Mesenchymal stem cell (in vitro differentiated cells and primary cell): ENCODE results near the gene CCL21.

ENCODE experiments used
- DNase-seq: peaks from one replicate; pipeline ENCODE4 v3.0.0-alpha.2; 2013
- H2AFZ ChIP-seq: one replicate; pipeline ENCODE4 v1.6.1; 2013; ENCODE audit warnings: low read depth, mild to moderate bottlenecking, control low read depth, inconsistent platforms, low read length, moderate library complexity
- H2AK5ac ChIP-seq: 2 replicates; pipeline ENCODE4 v1.6.1; 2013; ENCODE audit warnings: low read length, moderate library complexity, mild to moderate bottlenecking, inconsistent platforms; ENCODE audit not compliant: severe bottlenecking
- H2BK120ac ChIP-seq: one replicate; pipeline ENCODE4 v1.6.1; 2013; ENCODE audit warnings: low read depth, mild to moderate bottlenecking, inconsistent platforms, low read length, moderate library complexity
- H2BK12ac ChIP-seq, 2 experiments: one replicate each; pipeline ENCODE4 v1.6.1; 2013; ENCODE audit warnings: inconsistent platforms in 2 of 2, low read length in 2 of 2, mild to moderate bottlenecking in 2 of 2, moderate library complexity in 2 of 2, control low read depth in 1 of 2
- H2BK15ac ChIP-seq: one replicate; pipeline ENCODE4 v1.6.1; 2013; ENCODE audit warnings: mild to moderate bottlenecking, low read depth, inconsistent platforms; ENCODE audit not compliant: poor library complexity, severe bottlenecking
- H2BK5ac ChIP-seq: 2 replicates; pipeline ENCODE4 v1.6.1; 2013; ENCODE audit warnings: low read depth, mild to moderate bottlenecking, low read length, control low read depth, inconsistent platforms; ENCODE audit not compliant: poor library complexity, severe bottlenecking
- H3K14ac ChIP-seq, 2 experiments: one replicate each; pipeline ENCODE4 v1.6.1; 2013; ENCODE audit warnings: inconsistent platforms in 2 of 2, low read length in 2 of 2, control low read depth in 1 of 2, mild to moderate bottlenecking in 1 of 2, moderate library complexity in 1 of 2
- H3K18ac ChIP-seq, 2 experiments: one replicate each; pipeline ENCODE4 v1.6.1; 2013; ENCODE audit warnings: inconsistent platforms in 2 of 2, low read length in 2 of 2, control low read depth in 1 of 2, low read depth in 1 of 2, mild to moderate bottlenecking in 1 of 2
- H3K23ac ChIP-seq, 2 experiments: one replicate each; pipeline ENCODE4 v1.6.1; 2013; ENCODE audit warnings: inconsistent platforms in 2 of 2, low read length in 2 of 2, mild to moderate bottlenecking in 2 of 2, moderate library complexity in 2 of 2, control low read depth in 1 of 2
- H3K27ac ChIP-seq: 2 replicates; pipeline ENCODE4 v1.5.1; 2013; ENCODE audit warnings: mild to moderate bottlenecking, moderate library complexity, low read length, control low read depth, inconsistent platforms; ENCODE audit not compliant: poor library complexity, severe bottlenecking
- H3K27me3 ChIP-seq, 2 experiments: 2 replicates each; pipeline versions ENCODE4 v1.6.1 to v1.7.0; 2013; ENCODE audit warnings: low read length in 2 of 2, mild to moderate bottlenecking in 2 of 2, moderate library complexity in 2 of 2, control low read depth in 1 of 2, inconsistent platforms in 1 of 2; ENCODE audit not compliant: control insufficient read depth in 1 of 2, insufficient read depth in 1 of 2
- H3K36me3 ChIP-seq, 2 experiments: 2 replicates each; pipeline versions ENCODE4 v1.6.1 to v1.7.0; 2013; ENCODE audit warnings: low read length in 2 of 2, control low read depth in 1 of 2, inconsistent platforms in 1 of 2, low read depth in 1 of 2, mild to moderate bottlenecking in 1 of 2; ENCODE audit not compliant: insufficient read depth in 2 of 2, control insufficient read depth in 1 of 2
- H3K4ac ChIP-seq, 2 experiments: one replicate each; pipeline ENCODE4 v1.6.1; 2013; ENCODE audit warnings: inconsistent platforms in 2 of 2, low read length in 2 of 2, mild to moderate bottlenecking in 2 of 2, moderate library complexity in 2 of 2, control low read depth in 1 of 2, low read depth in 1 of 2
- H3K4me1 ChIP-seq: 2 replicates; pipeline ENCODE4 v1.6.1; 2013; ENCODE audit warnings: low read depth, low read length, control low read depth; ENCODE audit not compliant: control insufficient read depth, insufficient read depth
- H3K4me2 ChIP-seq: 2 replicates; pipeline ENCODE4 v1.6.1; 2013; ENCODE audit warnings: low read length, mild to moderate bottlenecking, inconsistent platforms; ENCODE audit not compliant: poor library complexity, severe bottlenecking
- H3K4me3 ChIP-seq, 2 experiments: 2 replicates each; pipeline versions ENCODE4 v1.5.1 to v1.7.0; 2013; ENCODE audit warnings: low read length in 2 of 2, mild to moderate bottlenecking in 2 of 2, control low read depth in 1 of 2, low read depth in 1 of 2; ENCODE audit not compliant: insufficient read depth in 1 of 2
- H3K79me1 ChIP-seq: replicated peaks from 2 replicates; pipeline ENCODE4 v1.6.1; 2013; ENCODE audit warnings: mild to moderate bottlenecking, control low read depth, low read length, inconsistent platforms; ENCODE audit not compliant: poor library complexity, severe bottlenecking
- H3K9ac ChIP-seq: 2 replicates; pipeline ENCODE4 v1.7.0; 2013; ENCODE audit warnings: mild to moderate bottlenecking, low read length, moderate library complexity
- H3K9me3 ChIP-seq: 2 replicates; pipeline ENCODE4 v1.7.0; 2013; ENCODE audit warnings: mild to moderate bottlenecking, low read length; ENCODE audit not compliant: control insufficient read depth
- H4K8ac ChIP-seq: one replicate; pipeline ENCODE4 v1.6.1; 2013; ENCODE audit warnings: inconsistent platforms, mild to moderate bottlenecking, low read length, moderate library complexity
- H4K91ac ChIP-seq: one replicate; pipeline ENCODE4 v1.6.1; 2013; ENCODE audit warnings: mild to moderate bottlenecking, low read length, inconsistent platforms
- WGBS: methylation state at CpG from one replicate; pipeline ENCODE4 v1.1.7; 2013; ENCODE audit warnings: mixed read lengths; 5-methylcytosine and 5-hydroxymethylcytosine counted together

CCL21 gene

DNA sequence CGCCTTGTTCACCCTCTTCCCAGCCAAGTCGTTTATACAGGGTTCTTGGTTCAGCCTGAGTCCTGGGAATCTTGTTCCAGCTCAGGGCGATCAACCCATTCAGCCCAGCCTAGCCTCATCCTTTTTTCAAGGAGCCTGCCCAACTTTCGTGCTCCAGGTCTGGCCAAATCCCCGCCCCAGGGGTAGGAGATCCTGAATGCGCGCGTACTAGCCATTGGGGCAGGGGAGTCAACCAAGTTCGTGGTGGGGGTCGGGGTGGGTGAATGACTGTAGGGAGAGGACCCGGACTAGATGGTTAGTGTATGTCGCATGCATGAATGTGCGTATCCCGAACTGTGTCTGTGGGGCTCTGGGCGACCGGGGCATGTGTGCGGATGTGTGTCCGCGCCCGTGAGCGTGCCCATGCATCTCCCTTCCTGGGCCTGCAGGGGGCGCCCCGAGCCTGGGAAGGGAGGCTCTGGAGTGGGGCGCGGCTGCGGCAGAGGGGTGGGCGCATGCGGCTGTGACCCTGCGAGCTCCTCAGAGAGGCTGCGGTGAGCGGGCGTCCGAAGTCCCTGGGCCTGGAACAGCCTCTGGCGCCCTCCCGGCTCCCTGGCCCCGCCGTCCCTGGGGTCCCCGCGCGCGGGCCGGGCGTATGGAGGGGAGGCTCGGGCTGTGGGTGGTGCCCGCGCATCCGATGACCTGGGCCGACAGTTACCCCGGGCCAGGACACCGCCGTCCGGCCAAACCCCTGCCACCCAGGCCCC lies 8.7 kb downstream of the CCL21 start:
- no peaks in the 10 kb centered on the region for H3K79me1 ChIP-seq
- no peaks in the 10 kb centered on the region for H3K9me3 ChIP-seq
- WGBS: 6% methylated on average over 52 of the region's 52 CpGs
- H3K4me3 ChIP-seq: peak overlapping the region; percentile 69 to 83
- H3K27me3 ChIP-seq: peaks cover 13 to 24% of the 10 kb centered on the region in 2 experiments
- H2BK120ac ChIP-seq: peak overlapping the region; percentile 27
- peak overlapping the region; percentile 19 for H4K8ac ChIP-seq
- peak overlapping the region in 1 of 2 experiments; percentile 9 for H3K18ac ChIP-seq
- no peak overlapping the region for H3K14ac ChIP-seq
- peak overlapping the region; percentile 99 for H3K4me2 ChIP-seq
- no peak overlapping the region for H2BK5ac ChIP-seq
- peak; percentile 62 for DNase-seq
- peak overlapping the region; percentile 96 for H2AFZ ChIP-seq
- peak overlapping the region; percentile 86 for H3K9ac ChIP-seq
- no peak overlapping the region for H2AK5ac ChIP-seq
- H3K36me3 ChIP-seq: no peaks in the 10 kb centered on the region
- peaks cover 11% of the 10 kb centered on the region for H3K4me1 ChIP-seq
- H3K23ac ChIP-seq: peak overlapping the region in 1 of 2 experiments; percentile 46
- no peak overlapping the region for H2BK12ac ChIP-seq
- peak overlapping the region; percentile 55 for H4K91ac ChIP-seq
- no peak overlapping the region for H3K4ac ChIP-seq
- H2BK15ac ChIP-seq: peak overlapping the region; percentile 8
- H3K27ac ChIP-seq: no peak overlapping the region

DNA sequence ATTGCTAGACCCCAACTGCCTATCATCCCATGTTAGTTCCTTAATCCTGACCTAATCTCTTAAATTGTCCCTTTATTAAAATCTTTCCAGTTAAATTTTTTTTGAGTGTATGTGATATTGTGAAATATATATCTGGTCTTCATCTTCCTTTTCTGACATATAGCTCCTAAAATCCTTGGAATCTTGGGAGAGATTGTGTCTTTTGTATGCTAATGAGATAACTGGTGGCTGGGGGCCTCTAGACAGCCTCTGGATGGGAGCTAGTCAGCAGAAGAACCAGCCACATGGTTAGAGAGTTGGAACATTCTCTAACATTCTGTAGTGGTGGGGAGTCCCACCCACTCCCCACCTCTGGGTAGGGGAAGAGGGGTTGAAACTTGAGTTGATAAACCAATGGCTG lies 15.1 kb downstream of the CCL21 start:
- Histone ChIP-seq H2BK15ac (no peak overlapping the region), H2AFZ (no peak overlapping the region), H3K27ac (no peak overlapping the region), H3K9ac (no peak overlapping the region), H2BK12ac (no peak overlapping the region), H3K23ac (no peak overlapping the region), H2AK5ac (no peak overlapping the region), H4K8ac (no peak overlapping the region), H3K18ac (no peak overlapping the region), H3K14ac (no peak overlapping the region), H3K4me2 (no peak overlapping the region), H3K79me1 (no peaks in the 10 kb centered on the region), H3K36me3 (no peaks in the 10 kb centered on the region), H2BK5ac (no peak overlapping the region), H3K9me3 (no peaks in the 10 kb centered on the region), H3K4me1 (no peaks in the 10 kb centered on the region), H2BK120ac (no peak overlapping the region), H3K27me3 (peaks cover 7 to 18% of the 10 kb centered on the region in 2 experiments), H3K4ac (no peak overlapping the region), H3K4me3 (no peak overlapping the region), H4K91ac (no peak overlapping the region)
- DNase-seq: no peak

DNA sequence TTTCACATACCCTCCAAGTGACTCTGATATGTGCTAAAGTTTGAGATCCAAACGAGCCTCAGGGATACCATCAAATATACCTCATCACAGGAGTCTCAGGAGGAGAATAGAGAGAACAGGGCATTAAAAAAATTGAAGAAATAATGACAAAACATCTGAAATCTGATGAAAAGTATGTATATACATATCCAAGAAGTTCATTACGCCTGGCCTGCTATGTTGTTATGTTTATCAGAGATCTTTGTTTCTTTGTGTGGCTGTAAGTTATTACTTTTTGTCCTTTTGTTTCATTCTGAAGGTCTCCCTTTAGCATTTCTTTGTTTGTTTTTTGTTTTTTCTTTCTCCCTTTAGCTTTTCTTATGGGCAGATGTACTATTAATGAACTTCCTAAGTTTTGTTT lies 16.4 kb downstream of the CCL21 start:
- no peak overlapping the region for H2BK12ac ChIP-seq

DNA sequence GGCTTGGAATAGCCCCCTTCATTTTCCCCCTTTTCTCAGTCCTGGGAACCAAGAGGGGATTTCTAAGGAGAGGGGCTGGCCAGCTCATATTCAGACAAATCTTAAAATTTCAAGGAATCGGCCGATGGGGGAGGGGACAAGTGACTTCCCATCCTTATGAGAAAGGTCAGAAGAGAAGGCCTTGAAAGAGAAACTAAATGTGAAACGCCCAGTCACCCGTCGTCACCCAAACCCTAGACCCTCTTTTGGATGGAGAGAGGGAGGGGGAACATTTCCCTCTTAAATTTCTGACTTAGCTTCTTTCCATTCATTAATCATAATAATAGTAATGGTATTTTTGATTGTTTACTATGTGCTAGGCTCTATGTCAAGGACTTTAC lies 18.0 kb downstream of the CCL21 start:
- Histone ChIP-seq H3K27me3 (peaks cover 0 to 11% of the 10 kb centered on the region in 2 experiments), H3K9me3 (no peaks in the 10 kb centered on the region), H3K23ac (no peak overlapping the region), H4K91ac (no peak overlapping the region), H3K79me1 (no peaks in the 10 kb centered on the region), H3K18ac (no peak overlapping the region), H3K9ac (no peak overlapping the region), H3K4me2 (no peak overlapping the region), H3K36me3 (no peaks in the 10 kb centered on the region), H3K4me3 (no peak overlapping the region), H4K8ac (no peak overlapping the region), H2BK12ac (no peak overlapping the region), H2AFZ (no peak overlapping the region), H3K4ac (no peak overlapping the region), H2BK120ac (no peak overlapping the region), H3K14ac (no peak overlapping the region), H3K27ac (no peak overlapping the region), H2AK5ac (no peak overlapping the region), H2BK15ac (no peak overlapping the region), H2BK5ac (no peak overlapping the region), H3K4me1 (no peaks in the 10 kb centered on the region)
- DNase-seq: no peak
- 84% methylated on average over 3 of the region's 5 CpGs for WGBS

More for the DNA sequence above, 16.4 kb downstream of the CCL21 start:
- no peaks in the 10 kb centered on the region for H3K9me3 ChIP-seq
- H3K23ac ChIP-seq: no peak overlapping the region
- no peak overlapping the region for H3K14ac ChIP-seq
- no peak overlapping the region for H2AFZ ChIP-seq
- H3K9ac ChIP-seq: no peak overlapping the region
- H4K91ac ChIP-seq: no peak overlapping the region
- no peak overlapping the region for H2BK15ac ChIP-seq
- H3K18ac ChIP-seq: no peak overlapping the region
- no peak overlapping the region for H3K4ac ChIP-seq
- no peak overlapping the region for H3K27ac ChIP-seq
- WGBS: 100% methylated on average over 1 of the region's 2 CpGs
- no peak overlapping the region for H3K4me2 ChIP-seq
- H3K79me1 ChIP-seq: no peaks in the 10 kb centered on the region
- peaks cover 0 to 11% of the 10 kb centered on the region in 2 experiments for H3K27me3 ChIP-seq
- no peaks in the 10 kb centered on the region for H3K36me3 ChIP-seq
- H3K4me1 ChIP-seq: no peaks in the 10 kb centered on the region
- no peak overlapping the region for H2BK120ac ChIP-seq
- H3K4me3 ChIP-seq: no peak overlapping the region
- no peak overlapping the region for H4K8ac ChIP-seq
- DNase-seq: no peak
- no peak overlapping the region for H2AK5ac ChIP-seq
- no peak overlapping the region for H2BK5ac ChIP-seq
